Measurements from ENCODE around the gene VBP1.
"Not testable (repeated sequence)": the region's sequence is repeated elsewhere in the genome, so short reads cannot be mapped to it uniquely, and the experiment has no call there.

The VBP1 gene

DNA sequence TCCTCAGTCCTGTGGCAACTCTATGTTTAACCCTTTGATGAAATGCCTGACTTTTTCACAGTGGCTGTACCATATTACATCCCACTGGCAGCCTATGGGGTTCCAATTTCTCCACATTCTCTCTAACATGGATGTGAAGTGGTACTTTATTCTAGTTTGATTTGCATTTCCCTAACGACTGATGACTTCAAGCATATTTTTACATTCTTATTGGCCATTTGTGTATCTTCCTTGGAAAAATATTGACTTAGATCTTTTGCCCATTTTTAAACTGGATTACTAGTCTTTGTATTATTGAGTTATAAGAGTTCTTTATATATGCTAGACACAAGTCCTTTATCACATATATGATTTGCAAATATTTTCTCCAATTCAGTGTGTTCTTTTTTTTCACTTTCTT is 50.2 kb downstream of the VBP1 start:
- DNase-seq: no peak

DNA sequence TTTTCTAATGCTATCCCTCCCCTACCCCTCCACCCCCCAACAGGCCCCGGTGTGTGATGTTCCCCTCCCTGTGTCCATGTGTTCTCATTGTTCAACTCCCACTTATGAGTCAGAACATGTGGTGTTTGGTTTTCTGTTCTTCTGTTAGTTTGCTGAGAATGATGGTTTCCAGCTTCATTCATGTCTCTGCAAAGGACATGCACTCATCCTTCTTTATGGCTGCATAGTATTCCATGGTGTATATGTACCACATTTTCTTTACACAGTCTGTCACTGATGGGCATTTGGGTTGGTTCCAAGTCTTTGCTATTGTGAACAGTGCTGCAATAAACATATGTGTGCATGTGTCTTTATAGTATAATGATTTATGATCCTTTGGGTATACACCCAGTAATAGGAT is 51.7 kb downstream of the VBP1 start:
- DNase-seq: not testable (repeated sequence)

DNA sequence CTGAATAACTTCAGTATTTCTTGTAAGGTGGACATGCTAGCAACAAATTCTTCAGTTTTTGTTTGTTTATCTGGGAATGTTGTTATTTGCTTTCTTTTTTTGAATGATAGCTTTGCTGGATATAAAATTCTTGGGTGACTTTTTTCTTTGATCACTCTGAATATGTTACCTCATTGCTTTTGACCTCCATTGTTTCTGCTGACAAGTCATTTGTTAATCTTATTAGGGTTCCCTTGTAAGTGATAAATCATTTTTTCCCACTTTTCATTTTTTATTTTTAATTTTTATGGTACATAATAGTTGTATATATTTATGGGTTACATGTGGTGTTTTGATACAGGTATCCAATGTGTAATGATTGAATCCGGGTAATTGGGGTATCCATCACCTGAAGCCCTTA is 54.7 kb downstream of the VBP1 start:
- no peak for DNase-seq

DNA sequence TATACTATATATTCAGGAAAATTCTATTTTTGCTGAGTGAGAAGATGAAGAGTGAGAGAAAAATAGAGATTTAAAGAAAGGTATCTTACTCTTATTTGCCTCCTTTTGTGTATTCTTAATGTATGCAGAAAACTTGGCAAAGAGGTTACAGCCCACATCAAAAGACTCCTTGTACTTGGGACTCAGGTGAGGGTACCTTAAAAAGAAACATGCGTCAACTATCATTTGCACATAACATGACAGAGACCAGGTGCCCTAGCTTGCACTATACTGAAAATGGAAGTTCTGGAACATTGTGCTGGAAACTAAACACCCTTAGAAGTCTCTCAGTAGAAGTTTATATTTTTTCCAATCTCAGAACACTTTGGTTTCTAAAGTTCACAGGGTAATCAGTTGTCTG is 63.6 kb downstream of the VBP1 start:
- no peak for DNase-seq
